SK-N-MC (cell line): ENCODE measurements around the gene PDF.

Source experiments
- EZH2 ChIP-seq: fragments of 200-600 bp; sonication (generic); IDR thresholded peaks from one replicate; pipeline ENCODE4 v1.6.1; 2017; ENCODE audit warnings: antibody characterized with exemption
- POLR2AphosphoS5 ChIP-seq: IDR thresholded peaks from 2 replicates; pipeline ENCODE4 v1.6.1; 2012; ENCODE audit warnings: mild to moderate bottlenecking, low read depth, low read length, borderline replicate concordance

- TF ChIP-seq EZH2 (no peak), POLR2AphosphoS5 (no peak)
These were observed 19.1 kb upstream of the PDF start for GRCh38 chr16:69349536-69349935.
